SU-DHL-6 (cell line): Measurements from ENCODE around the gene ZMIZ1.

Experiments used
- EZH2phosphoT487 ChIP-seq: fragments of 200-600 bp; sonication (generic), shearing (Covaris generic); conservative IDR thresholded peaks from 2 replicates; pipeline ENCODE4 v1.6.1; 2018; ENCODE audit warnings: mild to moderate bottlenecking, antibody characterized with exemption, low read length, moderate library complexity, mixed read lengths
- TF ChIP-seq, protein P1 (sequence below): fragments of 200-600 bp; sonication (generic); IDR thresholded peaks from one replicate; pipeline ENCODE4 v1.5.1; 2017; ENCODE audit warnings: antibody characterized with exemption, mild to moderate bottlenecking, low read length, moderate library complexity; ENCODE audit not compliant: insufficient read depth, poor library complexity, severe bottlenecking

- TF ChIP-seq, protein P1, sequence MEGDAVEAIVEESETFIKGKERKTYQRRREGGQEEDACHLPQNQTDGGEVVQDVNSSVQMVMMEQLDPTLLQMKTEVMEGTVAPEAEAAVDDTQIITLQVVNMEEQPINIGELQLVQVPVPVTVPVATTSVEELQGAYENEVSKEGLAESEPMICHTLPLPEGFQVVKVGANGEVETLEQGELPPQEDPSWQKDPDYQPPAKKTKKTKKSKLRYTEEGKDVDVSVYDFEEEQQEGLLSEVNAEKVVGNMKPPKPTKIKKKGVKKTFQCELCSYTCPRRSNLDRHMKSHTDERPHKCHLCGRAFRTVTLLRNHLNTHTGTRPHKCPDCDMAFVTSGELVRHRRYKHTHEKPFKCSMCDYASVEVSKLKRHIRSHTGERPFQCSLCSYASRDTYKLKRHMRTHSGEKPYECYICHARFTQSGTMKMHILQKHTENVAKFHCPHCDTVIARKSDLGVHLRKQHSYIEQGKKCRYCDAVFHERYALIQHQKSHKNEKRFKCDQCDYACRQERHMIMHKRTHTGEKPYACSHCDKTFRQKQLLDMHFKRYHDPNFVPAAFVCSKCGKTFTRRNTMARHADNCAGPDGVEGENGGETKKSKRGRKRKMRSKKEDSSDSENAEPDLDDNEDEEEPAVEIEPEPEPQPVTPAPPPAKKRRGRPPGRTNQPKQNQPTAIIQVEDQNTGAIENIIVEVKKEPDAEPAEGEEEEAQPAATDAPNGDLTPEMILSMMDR = no peak
- no peak for TF ChIP-seq EZH2phosphoT487
Measured at GRCh38 chr10:79111427-79111826, 42.7 kb downstream of the ZMIZ1 start.
